GM12878 (cell line): ENCODE measurements around the gene RASGRF1. TPM values are rescaled to one million over a fixed set of nuclear protein-coding genes. Genes with fewer than 3 reads are reported as not detected.

Experiments
- ATAC-seq: fragments of 200-7000 bp; cut with Tn5 transposase; 3 replicates; pipeline ENCODE4 v1.9.1; 2020; ENCODE audit warnings: mild to moderate bottlenecking, moderate library complexity
- BruUV-seq: library from RNA; stranded (reverse); fragments of 400-500 nt; replicated peaks from 2 replicates; lab custom pipeline; 2021; lab: Mats Ljungman, UMichigan
- CTCF ChIA-PET: fragments of 300-600 bp; sonication (Branson Sonifier 250); formaldehyde crosslinking; extraction: SDS; loops from one replicate; lab custom pipeline; 2021; ENCODE audit warnings: inconsistent platforms; lab: Yijun Ruan, JAX
- POLR2A ChIA-PET: fragments of 350-600 bp; formaldehyde crosslinking; extraction: SDS; loops from one replicate; lab custom pipeline; 2021; ENCODE audit warnings: inconsistent platforms; lab: Charles Lee
- RAD21 ChIA-PET: fragments of 300-600 bp; sonication (Branson Sonifier 250); formaldehyde crosslinking; loops from one replicate; lab custom pipeline; 2023; ENCODE audit warnings: antibody characterized with exemption; ENCODE audit not compliant: unreplicated experiment; lab: Charles Lee
- SMC1A ChIA-PET: fragments of 300-600 bp; sonication (Branson Sonifier 250); formaldehyde crosslinking; loops from one replicate; lab custom pipeline; 2023; ENCODE audit not compliant: unreplicated experiment, uncharacterized antibody; lab: Charles Lee
- DNase-seq: peaks from one replicate; pipeline ENCODE4 v3.0.0-alpha.2; 2011; ENCODE audit warnings: low read depth, low spot score
- FAIRE-seq: peaks from 3 replicates; lab custom pipeline; 2011; peaks lifted over from hg19 to GRCh38; lab: Jason Lieb, UNC
- H2AFZ ChIP-seq: 2 replicates; pipeline ENCODE4 v1.6.0; 2011; ENCODE audit warnings: low read depth, low read length, control low read depth; ENCODE audit not compliant: control insufficient read depth
- H3K27ac ChIP-seq: 2 replicates; pipeline ENCODE4 v1.5.1; 2011; ENCODE audit warnings: control low read depth; ENCODE audit not compliant: control insufficient read depth, insufficient read depth
- H3K27me3 ChIP-seq, 2 experiments: replicated peaks in 1 of 2; 2 replicates each; pipeline versions ENCODE4 v1.6.0 to v1.6.1; 2011; ENCODE audit warnings: low read length in 1 of 2; ENCODE audit not compliant: control insufficient read depth in 2 of 2, insufficient read depth in 2 of 2
- H3K36me3 ChIP-seq, 2 experiments: 2 replicates each; pipeline ENCODE4 v1.5.1; 2011; ENCODE audit warnings: low read length in 1 of 2; ENCODE audit not compliant: control insufficient read depth in 2 of 2, insufficient read depth in 2 of 2
- H3K4me1 ChIP-seq: 2 replicates; pipeline ENCODE4 v1.6.1; 2011; ENCODE audit warnings: mild to moderate bottlenecking, low read length, moderate library complexity, mixed read lengths; ENCODE audit not compliant: control insufficient read depth, insufficient read depth
- H3K4me2 ChIP-seq: 2 replicates; pipeline ENCODE4 v1.6.0; 2011; ENCODE audit warnings: control low read depth; ENCODE audit not compliant: control insufficient read depth, insufficient read depth
- H3K4me3 ChIP-seq: fragments of 200-600 bp; sonication (generic); 2 replicates; pipeline ENCODE4 v1.5.1; 2016
- H3K79me2 ChIP-seq: 2 replicates; pipeline ENCODE4 v1.6.0; 2011; ENCODE audit warnings: low read length; ENCODE audit not compliant: control insufficient read depth, insufficient read depth
- H3K9ac ChIP-seq: 2 replicates; pipeline ENCODE4 v1.8.0; 2011; ENCODE audit warnings: low read length, control low read depth, mixed read lengths; ENCODE audit not compliant: control insufficient read depth, insufficient read depth
- H3K9me3 ChIP-seq: replicated peaks from 3 replicates; pipeline ENCODE4 v1.5.1; 2011; ENCODE audit warnings: mild to moderate bottlenecking, low read length; ENCODE audit not compliant: control insufficient read depth, insufficient read depth
- H4K20me1 ChIP-seq: 2 replicates; pipeline ENCODE4 v1.6.0; 2011; ENCODE audit not compliant: control insufficient read depth, insufficient read depth
- CREB1 ChIP-seq: IDR thresholded peaks from 2 replicates; pipeline ENCODE4 v1.6.1; 2012; ENCODE audit warnings: low read depth, mild to moderate bottlenecking, inconsistent platforms
- JUND ChIP-seq: IDR thresholded peaks from 2 replicates; pipeline ENCODE4 v1.6.1; 2012; ENCODE audit warnings: low read depth, mild to moderate bottlenecking, low read length, improper control_type of control experiment, moderate library complexity
- NFYB ChIP-seq: IDR thresholded peaks from 2 replicates; pipeline ENCODE4 v1.6.1; 2011; ENCODE audit warnings: low read depth, mild to moderate bottlenecking, low read length, improper control_type of control experiment, moderate library complexity; ENCODE audit not compliant: insufficient read depth
- NRF1 ChIP-seq: conservative IDR thresholded peaks from 2 replicates; pipeline ENCODE4 v1.6.1; 2011; ENCODE audit warnings: mild to moderate bottlenecking, low read depth, low read length, improper control_type of control experiment
- RFX5 ChIP-seq: IDR thresholded peaks from 2 replicates; pipeline ENCODE4 v1.6.1; 2011; ENCODE audit warnings: low read depth, low read length, improper control_type of control experiment
- SMARCA5 ChIP-seq: fragments of 450-650 bp; IDR thresholded peaks from 2 replicates; pipeline ENCODE4 v1.6.1; 2017; ENCODE audit warnings: mild to moderate bottlenecking
- TCF12 ChIP-seq: IDR thresholded peaks from 2 replicates; pipeline ENCODE4 v1.6.1; 2011; ENCODE audit warnings: low read depth, mild to moderate bottlenecking, low read length
- YY1 ChIP-seq: IDR thresholded peaks from 2 replicates; pipeline ENCODE4 v1.6.1; 2011; ENCODE audit warnings: low read depth, mild to moderate bottlenecking, low read length
- WGBS: methylation state at CpG from one replicate; pipeline ENCODE4 v1.1.6; 2016; ENCODE audit warnings: low lambda C conversion rate; ENCODE audit not compliant: insufficient replicate concordance, insufficient coverage; ENCODE audit errors: missing lambda C conversion rate; 5-methylcytosine and 5-hydroxymethylcytosine counted together
- in situ Hi-C: fragments of 300-500 bp; cut with MboI; formaldehyde crosslinking; loops from 9 replicates; pipeline ENCODE4 v1.14.3; 2018; ENCODE audit warnings: mixed read lengths
- intact Hi-C: fragments of 100-400 bp; cut with micrococcal nuclease; formaldehyde crosslinking; loops from one replicate; pipeline ENCODE4 v1.14.2; 2022; ENCODE audit not compliant: unreplicated experiment
- polyA plus RNA-seq, 11 experiments: library from polyadenylated mRNA; depleted of rRNA in 4 of 11; unstranded in 6 of 11; stranded (reverse) in 5 of 11; fragments of >200 nt; fragmentation: Nextera tagmentation in 4 of 11; fragmentation: Illumina TruSeq in 1 of 11; extraction: Ambion mirVana in 4 of 11; extraction: Trizol in 1 of 11; gene quantifications; 1 replicate in 1 of 11; 2 replicates in 10 of 11; pipeline versions ENCODE4 v1.2.1 to v1.2.3, GENCODE V29; 2011 to 2016; ENCODE audit warnings: inconsistent platforms in 2 of 11, missing spikeins in 2 of 11, low read depth in 1 of 11
- total RNA-seq, 4 experiments: library from RNA; depleted of rRNA in 3 of 4; stranded (reverse); fragments of >200 nt in 3 of 4; fragmentation: Illumina TruSeq in 1 of 4; extraction: Trizol in 1 of 4; gene quantifications; 2 replicates each; pipeline versions ENCODE4 v1.2.1 to v1.2.3, GENCODE V29; 2013 to 2021
- TF ChIP-seq, protein P1 (sequence below): fragments of 450-650 bp; IDR thresholded peaks from 2 replicates; pipeline ENCODE4 v1.6.1; 2016; ENCODE audit warnings: mild to moderate bottlenecking
- TF ChIP-seq, protein P2 (sequence below): fragments of 450-650 bp; IDR thresholded peaks from 2 replicates; pipeline ENCODE4 v1.6.1; 2017; ENCODE audit warnings: mild to moderate bottlenecking, low read depth, inconsistent platforms; ENCODE audit not compliant: poor library complexity, severe bottlenecking

The RASGRF1 gene
- total and polyA plus RNA-seq, 10 of the 15 experiments (the other 5 are each of a cell fraction or from before 2014, with no cell fraction given) = 0.20 to 1.9 (median 0.86) TPM

DNA sequence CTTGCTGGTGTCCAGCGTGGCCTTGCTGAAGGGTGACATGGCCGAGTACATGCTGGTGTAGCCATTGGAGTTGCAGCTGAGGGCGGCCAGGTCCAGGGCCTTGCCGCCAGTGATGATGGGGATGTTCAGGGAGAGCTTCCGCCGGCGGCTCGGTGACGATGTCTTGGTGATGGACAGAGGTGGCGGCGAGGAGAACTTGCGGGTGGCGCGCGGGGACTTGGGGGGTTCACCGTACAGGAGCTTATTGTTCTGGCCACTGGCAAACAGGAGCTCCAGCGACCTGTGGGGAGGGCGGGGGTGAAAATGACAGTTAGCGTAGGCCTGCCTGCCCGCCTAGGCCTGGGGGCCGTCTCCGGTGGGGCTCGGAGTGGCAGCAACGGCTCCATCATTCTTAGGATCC lies 86.7 kb downstream of the RASGRF1 start:
- 30% methylated on average over 24 of the region's 24 CpGs for WGBS
- no peak for DNase-seq
- ATAC-seq = no peak
- Histone ChIP-seq H3K4me2 (peak overlapping the region; percentile 92), H2AFZ (peak overlapping the region; percentile 58; the same call in 1 of the 2 replicates), H3K27ac (peak overlapping the region; percentile 93), H3K4me1 (peaks cover 35% of the 10 kb centered on the region), H3K9me3 (no peaks in the 10 kb centered on the region; the same call in 2 of the 3 replicates), H3K36me3 (no peaks in the 10 kb centered on the region), H3K27me3 (no peaks in the 10 kb centered on the region), H3K9ac (peak overlapping the region; percentile 18; the same call in 1 of the 2 replicates), H3K4me3 (peak overlapping the region; percentile 39; the same call in 1 of the 2 replicates), H4K20me1 (no peaks in the 10 kb centered on the region), H3K79me2 (peaks cover 1% of the 10 kb centered on the region)
- TSS peak; percentile 68 for BruUV-seq
- in situ Hi-C loops = no loop called here
- no peak for FAIRE-seq
- ChIA-PET POLR2A (interaction anchor here (0.5 to 3.8 kb wide), 10 partner anchors 9 to 130 kb away, joined by 3 to 27 read pairs (median 4); partner anchors contain the start of gene CTSH), RAD21 (interaction anchor here (0.9 to 5.0 kb wide), 8 partner anchors 15 to 181 kb away, joined by 4 to 75 read pairs (median 6); partner anchors contain the start of gene CTSH), CTCF (interaction anchor here (0.8 to 5.6 kb wide), 10 partner anchors 14 to 130 kb away, joined by 3 to 105 read pairs (median 6); no protein-coding TSS in a partner anchor), SMC1A (interaction anchor here (0.9 to 5.5 kb wide), 10 partner anchors 14 to 130 kb away, joined by 3 to 86 read pairs (median 4); partner anchors contain the start of gene CTSH)
- intact Hi-C loops = loop anchor here (1.0 to 2.0 kb wide), 2 partner anchors 25 to 59 kb away; partner anchors contain the start of gene CTSH
- no peak for TF ChIP-seq NFYB
- TF ChIP-seq, protein P1, sequence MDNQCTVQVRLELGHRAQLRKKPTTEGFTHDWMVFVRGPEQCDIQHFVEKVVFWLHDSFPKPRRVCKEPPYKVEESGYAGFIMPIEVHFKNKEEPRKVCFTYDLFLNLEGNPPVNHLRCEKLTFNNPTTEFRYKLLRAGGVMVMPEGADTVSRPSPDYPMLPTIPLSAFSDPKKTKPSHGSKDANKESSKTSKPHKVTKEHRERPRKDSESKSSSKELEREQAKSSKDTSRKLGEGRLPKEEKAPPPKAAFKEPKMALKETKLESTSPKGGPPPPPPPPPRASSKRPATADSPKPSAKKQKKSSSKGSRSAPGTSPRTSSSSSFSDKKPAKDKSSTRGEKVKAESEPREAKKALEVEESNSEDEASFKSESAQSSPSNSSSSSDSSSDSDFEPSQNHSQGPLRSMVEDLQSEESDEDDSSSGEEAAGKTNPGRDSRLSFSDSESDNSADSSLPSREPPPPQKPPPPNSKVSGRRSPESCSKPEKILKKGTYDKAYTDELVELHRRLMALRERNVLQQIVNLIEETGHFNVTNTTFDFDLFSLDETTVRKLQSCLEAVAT = peak; percentile 86

- in situ Hi-C loops = no loop called here
- RAD21 ChIA-PET = interaction anchor here (1.9 to 2.9 kb wide), 3 partner anchors 14 to 63 kb away, joined by 7 to 13 read pairs (median 12); partner anchors contain the start of gene CTSH
- SMC1A ChIA-PET = interaction anchor here (1.5 to 5.5 kb wide), 4 partner anchors 15 to 129 kb away, joined by 4 to 86 read pairs (median 32); no protein-coding TSS in a partner anchor
- Histone ChIP-seq H3K4me1 (peaks cover 35% of the 10 kb centered on the region), H3K4me2 (peak overlapping the region; percentile 92), H3K27me3 (no peaks in the 10 kb centered on the region), H3K9me3 (no peaks in the 10 kb centered on the region; the same call in 2 of the 3 replicates), H2AFZ (no peak overlapping the region), H3K36me3 (no peaks in the 10 kb centered on the region), H3K79me2 (peaks cover 1% of the 10 kb centered on the region), H3K9ac (no peak overlapping the region), H4K20me1 (no peaks in the 10 kb centered on the region), H3K4me3 (peak overlapping the region; percentile 39; the same call in 1 of the 2 replicates), H3K27ac (peak overlapping the region; percentile 93; the same call in 1 of the 2 replicates)
- DNase-seq (no peak), FAIRE-seq (peak; percentile 7), ATAC-seq (no peak)
- POLR2A ChIA-PET = interaction anchor here (1.4 to 3.8 kb wide), 4 partner anchors 10 to 66 kb away, joined by 3 to 27 read pairs (median 12); partner anchors contain the start of gene CTSH
- BruUV-seq = no TSS peak
- CTCF ChIA-PET = interaction anchor here (1.1 to 5.6 kb wide), 7 partner anchors 14 to 129 kb away, joined by 3 to 105 read pairs (median 7); no protein-coding TSS in a partner anchor
- 62% methylated on average over 9 of the region's 9 CpGs for WGBS
- intact Hi-C loops = no loop called here
- TF ChIP-seq NRF1 (no peak), RFX5 (no peak), CREB1 (no peak), TCF12 (no peak), YY1 (no peak), JUND (no peak), SMARCA5 (no peak)
- TF ChIP-seq, protein P2, sequence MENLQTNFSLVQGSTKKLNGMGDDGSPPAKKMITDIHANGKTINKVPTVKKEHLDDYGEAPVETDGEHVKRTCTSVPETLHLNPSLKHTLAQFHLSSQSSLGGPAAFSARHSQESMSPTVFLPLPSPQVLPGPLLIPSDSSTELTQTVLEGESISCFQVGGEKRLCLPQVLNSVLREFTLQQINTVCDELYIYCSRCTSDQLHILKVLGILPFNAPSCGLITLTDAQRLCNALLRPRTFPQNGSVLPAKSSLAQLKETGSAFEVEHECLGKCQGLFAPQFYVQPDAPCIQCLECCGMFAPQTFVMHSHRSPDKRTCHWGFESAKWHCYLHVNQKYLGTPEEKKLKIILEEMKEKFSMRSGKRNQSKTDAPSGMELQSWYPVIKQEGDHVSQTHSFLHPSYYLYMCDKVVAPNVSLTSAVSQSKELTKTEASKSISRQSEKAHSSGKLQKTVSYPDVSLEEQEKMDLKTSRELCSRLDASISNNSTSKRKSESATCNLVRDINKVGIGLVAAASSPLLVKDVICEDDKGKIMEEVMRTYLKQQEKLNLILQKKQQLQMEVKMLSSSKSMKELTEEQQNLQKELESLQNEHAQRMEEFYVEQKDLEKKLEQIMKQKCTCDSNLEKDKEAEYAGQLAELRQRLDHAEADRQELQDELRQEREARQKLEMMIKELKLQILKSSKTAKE = no peak
Observed at GRCh38 chr15:79003301-79003700, 87.3 kb downstream of the RASGRF1 start.
